ENCODE data around the gene SSH2. TPM values are rescaled to one million over a fixed set of nuclear protein-coding genes. Genes with fewer than 3 reads are reported as not detected.

Gene SSH2
- total and polyA plus RNA-seq, 9 of the 15 experiments (the other 6 are each of a cell fraction or from before 2014, with no cell fraction given), result 3.9 to 16.1 (median 10.2) TPM

DNA sequence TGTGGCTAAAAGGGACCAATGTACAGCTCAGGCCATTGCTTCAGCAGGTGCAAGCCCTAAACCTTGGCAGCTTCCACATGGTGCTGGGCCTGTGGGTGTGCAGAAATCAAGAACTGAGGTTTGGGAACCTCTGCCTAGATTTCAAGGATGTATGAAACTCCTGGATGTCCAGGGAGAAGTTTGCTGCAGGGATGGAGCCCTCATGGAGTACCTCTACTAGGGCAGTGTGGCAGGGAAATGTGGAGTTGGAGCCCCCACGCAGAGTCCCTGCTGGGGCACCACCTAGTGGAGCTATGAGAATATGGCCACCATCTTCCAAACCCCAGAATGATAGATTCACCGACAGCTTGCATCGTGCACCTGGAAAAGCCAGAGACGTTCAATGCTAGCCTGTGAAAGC, 24.4 kb upstream of the SSH2 start:
- Histone ChIP-seq H3K27me3 (ENCODE audit: control insufficient read depth in 2 of 2, insufficient read depth in 2 of 2, low read length in 2 of 2) (no peaks in the 10 kb centered on the region), H3K27ac (ENCODE audit: extremely low read depth, low read depth, low read length) (no peak overlapping the region), H2AFZ (ENCODE audit: low read depth, low read length) (no peak overlapping the region), H3K4me2 (ENCODE audit: insufficient read depth, low read length) (no peak overlapping the region), H3K9ac (ENCODE audit: insufficient read depth in 1 of 2, low read depth in 2 of 2, low read length in 2 of 2) (no peak overlapping the region), H3K9me3 (replicated peaks; ENCODE audit: control insufficient read depth, insufficient read depth, low read depth, low read length) (no peaks in the 10 kb centered on the region; the same call in 1 of the 2 replicates), H3K4me3 (no peak overlapping the region), H3K79me2 (ENCODE audit: control insufficient read depth, insufficient read depth, low read length) (no peaks in the 10 kb centered on the region), H3K9me1 (ENCODE audit: control insufficient read depth, insufficient read depth, low read length) (no peaks in the 10 kb centered on the region), H3K36me3 (ENCODE audit: control insufficient read depth, insufficient read depth, low read length) (no peaks in the 10 kb centered on the region), H3K4me1 (replicated peaks in 1 of 2; ENCODE audit: control insufficient read depth in 2 of 2, insufficient read depth in 2 of 2, low read length in 2 of 2) (no peaks in the 10 kb centered on the region), H4K20me1 (replicated peaks; ENCODE audit: control insufficient read depth, insufficient read depth, low read length) (no peaks in the 10 kb centered on the region)
- 22% methylated on average over 4 of the region's 4 CpGs for WGBS (ENCODE audit: insufficient coverage, low coverage, missing lambda C conversion rate)
- in situ Hi-C loops (cut with MboI) (no loop called here), intact Hi-C loops (cut with micrococcal nuclease) (no loop called here)
- DNase-seq (ENCODE audit: extremely low read depth in 1 of 4, low spot score in 3 of 4) (peak in 1 of 4 experiments; percentile 9), FAIRE-seq (no peak), ATAC-seq (no peak)
- POLR2A ChIA-PET, result no interaction called here
- no TSS peak for BruUV-seq (replicated peaks)
- CTCF ChIA-PET (ENCODE audit: low intra/inter-chr PET ratio), result no interaction called here
- TF ChIP-seq, protein P1, sequence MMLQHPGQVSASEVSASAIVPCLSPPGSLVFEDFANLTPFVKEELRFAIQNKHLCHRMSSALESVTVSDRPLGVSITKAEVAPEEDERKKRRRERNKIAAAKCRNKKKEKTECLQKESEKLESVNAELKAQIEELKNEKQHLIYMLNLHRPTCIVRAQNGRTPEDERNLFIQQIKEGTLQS (IDR thresholded peaks at IDR 0.05), result no peak
- TF ChIP-seq, protein P1 (CRISPR knock-in tag; conservative IDR thresholded peaks at IDR 0.05), result no peak
- no peak for TF ChIP-seq PTRF (tag; IDR thresholded peaks at IDR 0.05)
- TF ChIP-seq RUNX1 (IDR thresholded peaks at IDR 0.05; ENCODE audit: low read depth), result no peak
- no peak for TF ChIP-seq HDAC2 (IDR thresholded peaks at IDR 0.05)
- TF ChIP-seq SIN3A (IDR thresholded peaks at IDR 0.05; ENCODE audit: borderline replicate concordance in 2 of 2, control insufficient read depth in 1 of 2, low read depth in 2 of 2, low read length in 2 of 2), result no peak
- TF ChIP-seq, protein P2, sequence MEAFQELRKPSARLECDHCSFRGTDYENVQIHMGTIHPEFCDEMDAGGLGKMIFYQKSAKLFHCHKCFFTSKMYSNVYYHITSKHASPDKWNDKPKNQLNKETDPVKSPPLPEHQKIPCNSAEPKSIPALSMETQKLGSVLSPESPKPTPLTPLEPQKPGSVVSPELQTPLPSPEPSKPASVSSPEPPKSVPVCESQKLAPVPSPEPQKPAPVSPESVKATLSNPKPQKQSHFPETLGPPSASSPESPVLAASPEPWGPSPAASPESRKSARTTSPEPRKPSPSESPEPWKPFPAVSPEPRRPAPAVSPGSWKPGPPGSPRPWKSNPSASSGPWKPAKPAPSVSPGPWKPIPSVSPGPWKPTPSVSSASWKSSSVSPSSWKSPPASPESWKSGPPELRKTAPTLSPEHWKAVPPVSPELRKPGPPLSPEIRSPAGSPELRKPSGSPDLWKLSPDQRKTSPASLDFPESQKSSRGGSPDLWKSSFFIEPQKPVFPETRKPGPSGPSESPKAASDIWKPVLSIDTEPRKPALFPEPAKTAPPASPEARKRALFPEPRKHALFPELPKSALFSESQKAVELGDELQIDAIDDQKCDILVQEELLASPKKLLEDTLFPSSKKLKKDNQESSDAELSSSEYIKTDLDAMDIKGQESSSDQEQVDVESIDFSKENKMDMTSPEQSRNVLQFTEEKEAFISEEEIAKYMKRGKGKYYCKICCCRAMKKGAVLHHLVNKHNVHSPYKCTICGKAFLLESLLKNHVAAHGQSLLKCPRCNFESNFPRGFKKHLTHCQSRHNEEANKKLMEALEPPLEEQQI (IDR thresholded peaks at IDR 0.05), result no peak
- no peak for TF ChIP-seq SRF (CRISPR knock-in tag; IDR thresholded peaks at IDR 0.05)
- TF ChIP-seq, protein P3, sequence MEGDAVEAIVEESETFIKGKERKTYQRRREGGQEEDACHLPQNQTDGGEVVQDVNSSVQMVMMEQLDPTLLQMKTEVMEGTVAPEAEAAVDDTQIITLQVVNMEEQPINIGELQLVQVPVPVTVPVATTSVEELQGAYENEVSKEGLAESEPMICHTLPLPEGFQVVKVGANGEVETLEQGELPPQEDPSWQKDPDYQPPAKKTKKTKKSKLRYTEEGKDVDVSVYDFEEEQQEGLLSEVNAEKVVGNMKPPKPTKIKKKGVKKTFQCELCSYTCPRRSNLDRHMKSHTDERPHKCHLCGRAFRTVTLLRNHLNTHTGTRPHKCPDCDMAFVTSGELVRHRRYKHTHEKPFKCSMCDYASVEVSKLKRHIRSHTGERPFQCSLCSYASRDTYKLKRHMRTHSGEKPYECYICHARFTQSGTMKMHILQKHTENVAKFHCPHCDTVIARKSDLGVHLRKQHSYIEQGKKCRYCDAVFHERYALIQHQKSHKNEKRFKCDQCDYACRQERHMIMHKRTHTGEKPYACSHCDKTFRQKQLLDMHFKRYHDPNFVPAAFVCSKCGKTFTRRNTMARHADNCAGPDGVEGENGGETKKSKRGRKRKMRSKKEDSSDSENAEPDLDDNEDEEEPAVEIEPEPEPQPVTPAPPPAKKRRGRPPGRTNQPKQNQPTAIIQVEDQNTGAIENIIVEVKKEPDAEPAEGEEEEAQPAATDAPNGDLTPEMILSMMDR (IDR thresholded peaks at IDR 0.05 in 2 of 3, conservative IDR thresholded peaks at IDR 0.05 in 1 of 3; ENCODE audit: insufficient read depth in 2 of 3, low read depth in 1 of 3, low read length in 3 of 3), result peak; percentile 13 to 34 (median 22); a peak in 2 of 6 replicates
- no peak for TF ChIP-seq HLTF (IDR thresholded peaks at IDR 0.05)
- TF ChIP-seq KAT2B (IDR thresholded peaks at IDR 0.05; ENCODE audit: low read depth, low read length), result no peak
- TF ChIP-seq, protein P4, sequence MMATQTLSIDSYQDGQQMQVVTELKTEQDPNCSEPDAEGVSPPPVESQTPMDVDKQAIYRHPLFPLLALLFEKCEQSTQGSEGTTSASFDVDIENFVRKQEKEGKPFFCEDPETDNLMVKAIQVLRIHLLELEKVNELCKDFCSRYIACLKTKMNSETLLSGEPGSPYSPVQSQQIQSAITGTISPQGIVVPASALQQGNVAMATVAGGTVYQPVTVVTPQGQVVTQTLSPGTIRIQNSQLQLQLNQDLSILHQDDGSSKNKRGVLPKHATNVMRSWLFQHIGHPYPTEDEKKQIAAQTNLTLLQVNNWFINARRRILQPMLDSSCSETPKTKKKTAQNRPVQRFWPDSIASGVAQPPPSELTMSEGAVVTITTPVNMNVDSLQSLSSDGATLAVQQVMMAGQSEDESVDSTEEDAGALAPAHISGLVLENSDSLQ (IDR thresholded peaks at IDR 0.05), result no peak
- TF ChIP-seq ZNF263 (CRISPR knock-in tag; IDR thresholded peaks at IDR 0.05; ENCODE audit: borderline replicate concordance), result no peak
- no peak for TF ChIP-seq MAFK (IDR thresholded peaks at IDR 0.05; ENCODE audit: low read length)
- no peak for TF ChIP-seq ZNF224 (CRISPR knock-in tag; IDR thresholded peaks at IDR 0.05)
- 0 out of 3 replicates have a peak, but pooled peaks of 1 of the 2 experiments have one; percentile 45 for TF ChIP-seq CBX3 (IDR thresholded peaks at IDR 0.05; ENCODE audit: borderline replicate concordance in 1 of 2, low read length in 2 of 2)
